Muscle of back (tissue), 11 donors: ENCODE results near the gene LKAAEAR1. TPM values are rescaled to one million over a fixed set of nuclear protein-coding genes. Genes with fewer than 3 reads are reported as not detected.
"Not testable (repeated sequence)": the region's sequence is repeated elsewhere in the genome, so short reads cannot be mapped to it uniquely, and the experiment has no call there.

Experiments
- DNase-seq, 3 donors: peaks; one replicate each; pipeline versions ENCODE4 v3.0.0 to v3.0.0-alpha.2; 2013
- polyA plus RNA-seq, 10 donors: library from polyadenylated mRNA; unstranded; fragments of 120-200 nt; gene quantifications; one replicate each; pipeline ENCODE4 v1.2.1, GENCODE V29; 2013; ENCODE audit not compliant: insufficient read length in 10 of 10

LKAAEAR1 gene
- polyA plus RNA-seq, 10 donors: 0.16 to 0.38 (median 0.23) TPM; not detected in 7

DNA sequence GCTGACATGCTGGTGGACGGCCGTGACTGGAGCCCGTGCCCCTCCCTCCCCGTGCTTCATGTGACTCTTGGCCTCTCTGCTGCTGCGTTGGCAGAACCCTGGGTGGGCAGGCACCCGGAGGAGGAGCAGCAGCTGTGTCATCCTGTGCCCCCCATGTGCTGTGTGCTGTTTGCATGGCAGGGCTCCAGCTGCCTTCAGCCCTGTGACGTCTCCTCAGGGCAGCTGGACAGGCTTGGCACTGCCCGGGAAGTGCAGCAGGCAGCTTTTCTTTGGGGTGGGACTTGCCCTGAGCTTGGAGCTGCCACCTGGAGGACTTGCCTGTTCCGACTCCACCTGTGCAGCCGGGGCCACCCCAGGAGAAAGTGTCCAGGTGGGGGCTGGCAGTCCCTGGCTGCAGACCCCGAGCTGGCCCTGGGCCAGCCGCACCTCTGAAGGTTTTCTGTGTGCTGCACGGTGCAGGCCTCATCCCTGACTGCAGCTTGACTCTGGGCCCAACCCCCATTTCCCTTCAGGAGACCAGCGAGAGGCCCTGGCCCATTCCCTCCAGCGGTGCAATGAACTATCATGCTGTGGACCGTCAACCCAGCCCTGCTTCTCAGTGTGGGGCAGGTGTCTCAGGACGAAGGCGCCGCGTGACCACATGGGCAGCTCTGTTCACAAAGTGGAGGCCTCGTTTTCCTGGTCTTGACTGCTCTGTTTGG is 15.0 kb upstream of the LKAAEAR1 start:
- peak; percentile 59 to 78 (median 65) for DNase-seq

- no peak for DNase-seq
These were observed 14.3 kb upstream of the LKAAEAR1 start for GRCh38 chr20:64098471-64099013.

- DNase-seq: no peak
These were observed 12.3 kb upstream of the LKAAEAR1 start for GRCh38 chr20:64096535-64096934.

DNA sequence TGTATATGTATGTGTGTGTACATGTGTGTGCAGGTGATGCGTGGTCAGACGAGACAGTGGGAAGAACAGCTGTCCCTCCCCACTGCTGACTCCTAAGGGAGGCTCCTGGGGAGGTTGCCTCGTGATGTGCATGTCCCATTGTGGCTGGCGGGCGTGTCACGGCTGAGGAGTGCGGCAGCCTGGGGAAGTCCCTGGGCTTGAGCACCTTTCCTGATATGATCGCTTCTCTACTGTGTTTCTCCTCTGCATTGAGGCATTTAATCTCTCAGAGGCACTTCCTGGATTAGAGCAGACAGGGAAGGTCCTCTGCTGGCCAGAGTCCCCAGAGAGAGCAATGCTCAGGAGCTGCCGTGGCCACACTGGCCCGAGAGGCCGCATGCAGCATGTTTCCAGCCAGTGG is 11.7 kb upstream of the LKAAEAR1 start:
- no peak for DNase-seq

DNA sequence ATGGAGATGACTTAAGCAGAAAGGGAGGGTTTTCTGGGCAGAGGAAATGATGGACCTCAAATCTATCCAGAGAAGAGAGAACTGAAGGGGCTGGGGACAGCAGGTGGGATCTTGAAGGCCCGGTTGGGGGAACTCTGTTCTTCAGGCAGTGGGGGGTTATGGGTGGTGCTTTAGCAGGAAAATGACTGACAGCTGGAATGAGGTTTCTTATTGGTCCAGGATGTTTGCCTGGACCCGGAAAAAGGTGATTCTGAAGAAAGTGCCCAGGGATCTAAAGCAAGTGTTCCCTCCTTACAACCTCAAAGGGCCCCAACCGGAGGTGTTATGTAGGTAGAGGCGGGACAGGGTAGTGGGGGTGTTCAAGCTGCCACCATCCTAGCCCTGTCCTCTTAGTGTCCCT is 11.3 kb upstream of the LKAAEAR1 start:
- DNase-seq: no peak

GRCh38 chr20:64093013-64093503 is 8.9 kb upstream of the LKAAEAR1 start:
- DNase-seq: no peak

GRCh38 chr20:64092258-64093012 is 8.2 kb upstream of the LKAAEAR1 start:
- DNase-seq: no peak

GRCh38 chr20:64091770-64092169 is 7.6 kb upstream of the LKAAEAR1 start:
- DNase-seq: no peak

- no peak for DNase-seq
These were observed 7.1 kb upstream of the LKAAEAR1 start for GRCh38 chr20:64091340-64091739.

GRCh38 chr20:64090165-64090564 is 6.0 kb upstream of the LKAAEAR1 start:
- no peak for DNase-seq

DNA sequence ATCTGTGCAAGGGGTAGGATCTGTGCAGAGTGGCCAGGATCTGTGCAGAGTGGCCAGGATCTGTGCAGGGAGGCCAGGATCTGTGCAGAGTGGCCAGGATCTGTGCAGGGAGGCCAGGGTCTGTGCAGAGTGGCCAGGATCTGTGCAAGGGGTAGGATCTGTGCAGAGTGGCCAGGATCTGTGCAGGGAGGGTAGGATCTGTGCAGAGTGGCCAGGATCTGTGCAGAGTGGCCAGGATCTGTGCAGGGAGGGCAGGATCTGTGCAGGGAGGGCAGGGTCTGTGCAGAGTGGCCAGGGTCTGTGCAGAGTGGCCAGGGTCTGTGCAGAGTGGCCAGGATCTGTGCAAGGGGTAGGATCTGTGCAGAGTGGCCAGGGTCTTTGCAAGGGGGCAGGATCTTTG is 4.4 kb upstream of the LKAAEAR1 start:
- DNase-seq: not testable (repeated sequence)

GRCh38 chr20:64087226-64087825 is 3.1 kb upstream of the LKAAEAR1 start:
- not testable (repeated sequence) for DNase-seq

- no peak for DNase-seq
These were observed 2.6 kb upstream of the LKAAEAR1 start for GRCh38 chr20:64086801-64087200.

DNA sequence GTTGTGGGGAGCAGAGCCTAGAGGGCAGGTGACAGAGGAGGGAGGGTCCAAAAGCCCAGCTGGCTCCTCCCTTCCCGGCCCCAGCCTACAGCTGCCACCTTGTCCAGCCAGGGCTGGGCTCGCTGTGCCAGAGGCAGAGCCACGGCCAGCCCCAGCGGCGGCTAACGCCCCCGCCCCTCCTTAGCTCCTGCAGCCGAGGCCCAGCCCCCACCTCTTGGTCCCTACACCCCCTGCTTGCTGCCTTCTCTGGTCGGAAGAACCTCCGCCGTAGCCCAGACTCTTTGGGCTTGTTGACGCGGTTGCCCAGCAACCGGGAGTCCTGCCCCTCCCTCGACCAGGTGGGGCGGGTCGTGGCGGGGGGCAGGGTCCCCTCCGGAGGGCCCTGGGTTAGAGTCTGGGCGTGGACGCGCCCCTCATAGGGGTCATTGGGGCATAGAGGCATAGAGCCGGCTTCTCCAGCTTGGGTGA is 521 bp upstream of the LKAAEAR1 start:
- DNase-seq: no peak

GRCh38 chr20:64083378-64083803 is 807 bp downstream of the LKAAEAR1 start:
- peak; percentile 54 to 88 (median 76) for DNase-seq

DNA sequence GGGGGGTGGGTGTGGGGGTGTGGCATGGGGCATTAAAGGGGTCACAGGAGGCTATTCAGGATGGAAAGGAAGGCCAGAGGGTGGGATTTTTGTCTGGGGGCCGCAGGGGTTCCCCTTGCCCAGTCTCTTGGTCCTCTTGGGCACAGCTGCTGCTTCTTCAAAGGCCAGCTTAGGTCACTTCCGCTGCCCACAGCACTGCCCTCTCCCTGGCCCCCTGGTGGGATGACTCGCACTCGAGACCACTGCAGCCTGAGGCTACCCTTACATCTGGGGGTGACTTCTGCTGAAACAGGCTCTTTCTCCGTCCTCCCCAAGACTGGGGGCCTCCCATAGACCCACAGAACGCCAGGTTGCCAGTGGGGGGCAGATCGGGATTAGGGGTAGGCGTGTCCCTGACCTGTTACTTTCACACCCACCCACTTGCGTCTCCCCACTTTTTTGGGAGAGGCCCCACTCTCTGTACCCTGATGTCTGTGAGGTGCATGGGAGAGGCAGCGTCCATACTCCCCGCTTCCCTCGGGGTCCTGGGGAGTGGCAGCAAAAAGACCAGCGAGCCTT is 1.3 kb downstream of the LKAAEAR1 start:
- DNase-seq: no peak

- DNase-seq: no peak
These were observed 2.0 kb downstream of the LKAAEAR1 start for GRCh38 chr20:64082126-64082731.

GRCh38 chr20:64081624-64081964 is 2.6 kb downstream of the LKAAEAR1 start:
- DNase-seq: no peak

- DNase-seq: no peak
These were observed 3.2 kb downstream of the LKAAEAR1 start for GRCh38 chr20:64080813-64081623.

DNA sequence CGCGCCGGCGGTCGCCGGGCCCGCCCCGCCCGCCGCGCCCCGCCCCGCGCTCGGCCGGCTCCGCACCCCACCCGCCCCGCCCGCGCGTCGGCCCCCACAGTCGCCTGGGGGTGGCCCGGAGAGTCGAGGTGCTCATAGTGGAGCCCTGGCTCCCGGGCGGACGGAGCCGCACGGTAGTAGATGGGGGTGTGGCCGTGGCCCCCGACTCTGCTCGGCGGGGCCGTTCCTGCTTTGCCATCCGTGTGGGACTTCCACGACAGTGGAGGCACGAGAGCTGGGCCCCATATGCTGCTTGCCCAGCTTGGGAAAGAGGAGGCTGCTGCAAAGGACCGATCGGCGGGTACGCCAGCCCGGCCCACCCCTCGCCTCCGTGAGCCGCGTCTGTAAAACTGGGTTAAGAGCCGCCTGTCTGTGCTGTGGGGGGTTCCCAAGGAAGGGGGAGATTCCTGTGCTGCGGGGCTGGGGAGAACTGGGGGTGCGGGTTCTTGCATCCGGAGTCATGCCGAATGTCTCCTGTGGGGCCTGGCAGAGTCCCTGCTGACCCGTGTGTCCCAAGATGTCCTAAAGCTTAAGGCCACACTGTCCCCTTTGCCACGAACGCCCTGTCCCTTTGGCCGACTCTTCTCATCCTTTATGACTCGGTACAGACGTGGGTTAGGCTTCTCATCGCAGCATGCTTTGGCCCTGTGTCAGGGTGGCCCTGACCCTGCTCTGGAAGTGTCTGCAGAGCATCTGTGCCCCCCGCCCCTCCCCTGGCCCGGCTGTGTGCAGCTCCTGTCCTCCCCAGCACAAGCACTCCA is 4.0 kb downstream of the LKAAEAR1 start, which contains the start of gene OPRL1:
Gene OPRL1 (plus strand): TSS at position 70 of the 800 bp plus-strand sequence. CDS start 12,639 bp downstream, outside the sequence.
- DNase-seq: peak in 1 of 3 donors; percentile 60
